NCI-H146 treated with DMSO at 0.1 percent for 48 hours (cell line): ENCODE data around the gene TJP1.
"Not testable (repeated sequence)": the region's sequence is repeated elsewhere in the genome, so short reads cannot be mapped to it uniquely, and the experiment has no call there.

Experiments used
- DNase-seq: peaks from one replicate; lab custom pipeline; 2025; ENCODE audit not compliant: unreplicated experiment; lab: John Stamatoyannopoulos, UW

The TJP1 gene

GRCh38 chr15:29840054-29840453, 17.8 kb upstream of the TJP1 start:
- no peak for DNase-seq

GRCh38 chr15:29838352-29839010, 16.2 kb upstream of the TJP1 start:
- no peak for DNase-seq

GRCh38 chr15:29835301-29835700, 13.0 kb upstream of the TJP1 start:
- DNase-seq, result no peak

- DNase-seq, result no peak
Observed at GRCh38 chr15:29832709-29833108, 10.4 kb upstream of the TJP1 start.

- no peak for DNase-seq
Observed at GRCh38 chr15:29826908-29827820, 4.9 kb upstream of the TJP1 start.

- no peak for DNase-seq
Observed at GRCh38 chr15:29825227-29825626, 3.0 kb upstream of the TJP1 start.

- no peak for DNase-seq
Observed at GRCh38 chr15:29822684-29823459, 604 bp upstream of the TJP1 start.

- no peak for DNase-seq
Observed at GRCh38 chr15:29821416-29822099, 710 bp downstream of the TJP1 start.

GRCh38 chr15:29820394-29821154, 1.7 kb downstream of the TJP1 start:
- DNase-seq, result no peak

- no peak for DNase-seq
Observed at GRCh38 chr15:29819979-29820378, 2.3 kb downstream of the TJP1 start.

- no peak for DNase-seq
Observed at GRCh38 chr15:29818141-29818540, 4.1 kb downstream of the TJP1 start.

- DNase-seq, result not testable (repeated sequence)
Observed at GRCh38 chr15:29817455-29817854, 4.8 kb downstream of the TJP1 start.

GRCh38 chr15:29815000-29815710, 7.1 kb downstream of the TJP1 start:
- DNase-seq, result no peak

GRCh38 chr15:29813009-29813408, 9.3 kb downstream of the TJP1 start:
- no peak for DNase-seq

GRCh38 chr15:29812384-29812694, 9.9 kb downstream of the TJP1 start:
- no peak for DNase-seq

- DNase-seq, result no peak
Observed at GRCh38 chr15:29811691-29812383, 10.4 kb downstream of the TJP1 start.

GRCh38 chr15:29805708-29806104, 16.6 kb downstream of the TJP1 start:
- DNase-seq, result no peak

- no peak for DNase-seq
Observed at GRCh38 chr15:29805043-29805707, 17.1 kb downstream of the TJP1 start.

GRCh38 chr15:29802411-29802810, 19.9 kb downstream of the TJP1 start:
- DNase-seq, result no peak
